GM23338 (cell line): Measurements from ENCODE around the gene STAC. TPM values are rescaled to one million over a fixed set of nuclear protein-coding genes. Genes with fewer than 3 reads are reported as not detected.

ENCODE experiments used
- ATAC-seq: fragments of 200-7000 bp; cut with Tn5 transposase; 3 replicates; pipeline ENCODE4 v1.9.1; 2020
- DNase-seq: peaks from one replicate; pipeline ENCODE4 v3.0.0-alpha.2; 2015; ENCODE audit warnings: low spot score
- H2AFZ ChIP-seq: fragments of 200-600 bp; sonication (generic); 2 replicates; pipeline ENCODE4 v1.8.0; 2016; ENCODE audit warnings: antibody characterized with exemption, mild to moderate bottlenecking, moderate library complexity
- H3F3A ChIP-seq: fragments of 200-600 bp; sonication (generic); replicated peaks from 2 replicates; pipeline ENCODE4 v1.8.0; 2017; ENCODE audit warnings: antibody characterized with exemption, mixed run types, low read depth
- H3K27ac ChIP-seq: fragments of 200-600 bp; sonication (generic); 2 replicates; pipeline ENCODE4 v1.6.1; 2016; ENCODE audit warnings: low read depth
- H3K27me3 ChIP-seq: fragments of 200-600 bp; sonication (generic); 2 replicates; pipeline ENCODE4 v1.8.0; 2016; ENCODE audit warnings: mild to moderate bottlenecking, mixed run types, moderate library complexity; ENCODE audit not compliant: insufficient read depth
- H3K36me3 ChIP-seq: fragments of 200-600 bp; sonication (generic); 2 replicates; pipeline ENCODE4 v1.8.0; 2016; ENCODE audit warnings: mild to moderate bottlenecking; ENCODE audit not compliant: insufficient read depth
- H3K4me1 ChIP-seq: fragments of 200-600 bp; sonication (generic); 2 replicates; pipeline ENCODE4 v1.8.0; 2016; ENCODE audit warnings: mild to moderate bottlenecking, moderate library complexity; ENCODE audit not compliant: insufficient read depth
- H3K4me2 ChIP-seq: fragments of 200-600 bp; sonication (generic); 2 replicates; pipeline ENCODE4 v1.7.1; 2017; ENCODE audit warnings: mixed run types
- H3K4me3 ChIP-seq: fragments of 200-600 bp; sonication (generic); 2 replicates; pipeline ENCODE4 v1.6.1; 2016; ENCODE audit warnings: mixed run types
- H3K79me2 ChIP-seq: fragments of 200-600 bp; sonication (generic); replicated peaks from 2 replicates; pipeline ENCODE4 v1.8.0; 2017; ENCODE audit warnings: mild to moderate bottlenecking; ENCODE audit not compliant: insufficient read depth
- H3K9me2 ChIP-seq: fragments of 200-600 bp; sonication (generic); 2 replicates; pipeline ENCODE4 v1.8.0; 2017; ENCODE audit not compliant: insufficient read depth
- H4K20me1 ChIP-seq: fragments of 200-600 bp; sonication (generic); replicated peaks from 2 replicates; pipeline ENCODE4 v1.8.0; 2017; ENCODE audit warnings: mild to moderate bottlenecking; ENCODE audit not compliant: insufficient read depth
- H3K27ac Mint-ChIP-seq: 2 replicates; pipeline ENCODE4 v1.8.0; 2020; ENCODE audit warnings: inconsistent platforms, mild to moderate bottlenecking, moderate library complexity, mixed read lengths
- H3K27me3 Mint-ChIP-seq: 3 replicates; pipeline ENCODE4 v1.8.0; 2022; ENCODE audit warnings: low read depth, mild to moderate bottlenecking, moderate library complexity, mixed read lengths, inconsistent platforms; ENCODE audit not compliant: insufficient read depth, poor library complexity
- H3K36me3 Mint-ChIP-seq: 3 replicates; pipeline ENCODE4 v1.8.0; 2021; ENCODE audit warnings: low read depth, mild to moderate bottlenecking, inconsistent platforms, moderate library complexity, mixed read lengths
- H3K4me1 Mint-ChIP-seq: 3 replicates; pipeline ENCODE4 v1.8.0; 2020; ENCODE audit warnings: mild to moderate bottlenecking, inconsistent platforms, mixed read lengths
- H3K4me3 Mint-ChIP-seq: 3 replicates; pipeline ENCODE4 v1.8.0; 2021; ENCODE audit warnings: moderate library complexity, mild to moderate bottlenecking, inconsistent platforms, mixed read lengths
- H3K9me3 Mint-ChIP-seq: 3 replicates; pipeline ENCODE4 v1.8.0; 2020; ENCODE audit warnings: moderate library complexity, mild to moderate bottlenecking, inconsistent platforms, mixed read lengths
- EZH2 ChIP-seq: fragments of 200-600 bp; sonication (generic); IDR thresholded peaks from one replicate; pipeline ENCODE4 v1.8.0; 2017; ENCODE audit warnings: antibody characterized with exemption, mild to moderate bottlenecking, low read depth; ENCODE audit not compliant: unreplicated experiment
- JUNB ChIP-seq: IDR thresholded peaks from one replicate; pipeline ENCODE4 v1.6.1; 2016; ENCODE audit warnings: antibody characterized with exemption; ENCODE audit not compliant: unreplicated experiment
- POLR2AphosphoS5 ChIP-seq: IDR thresholded peaks from 2 replicates; pipeline ENCODE4 v1.6.1; 2016; ENCODE audit warnings: antibody characterized with exemption, low read depth
- ZNF114 ChIP-seq: fragments of 250-450 bp; sonication (Bioruptor Pico); IDR thresholded peaks from 2 replicates; pipeline ENCODE4 v1.5.0; 2020; ENCODE audit warnings: mild to moderate bottlenecking, moderate library complexity
- ZNF331 ChIP-seq: fragments of 250-450 bp; sonication (Bioruptor Pico); IDR thresholded peaks from 2 replicates; pipeline ENCODE4 v1.5.0; 2020; ENCODE audit warnings: low read depth, mild to moderate bottlenecking, moderate library complexity
- polyA plus RNA-seq: library from polyadenylated mRNA; unstranded; fragments of >200 nt; fragmentation: Nextera tagmentation; extraction: Ambion mirVana; gene quantifications from 2 replicates; pipeline ENCODE4 v1.2.1, GENCODE V29; 2016
- total RNA-seq: library from RNA; depleted of rRNA; stranded (reverse); fragments of >200 nt; shearing (Covaris generic); gene quantifications from 2 replicates; pipeline ENCODE4 v1.2.3, GENCODE V29; 2014
- TF ChIP-seq, protein P1 (sequence below), 2 experiments: fragments of 200-600 bp in 1 of 2; sonication (generic) in 1 of 2; conservative IDR thresholded peaks; 2 replicates each; pipeline versions ENCODE4 v1.5.1 to v1.6.1; 2016 to 2017; ENCODE audit warnings: antibody characterized with exemption in 2 of 2, low read depth in 2 of 2, mild to moderate bottlenecking in 2 of 2, moderate library complexity in 1 of 2
- TF ChIP-seq, protein P2 (sequence below): fragments of 250-450 bp; sonication (Bioruptor Pico); IDR thresholded peaks from 2 replicates; pipeline ENCODE4 v1.5.0; 2020; ENCODE audit warnings: mild to moderate bottlenecking, moderate library complexity

Gene STAC
- total and polyA plus RNA-seq, 2 experiments from 2014 or later, result 5.6 to 22.9 TPM

DNA sequence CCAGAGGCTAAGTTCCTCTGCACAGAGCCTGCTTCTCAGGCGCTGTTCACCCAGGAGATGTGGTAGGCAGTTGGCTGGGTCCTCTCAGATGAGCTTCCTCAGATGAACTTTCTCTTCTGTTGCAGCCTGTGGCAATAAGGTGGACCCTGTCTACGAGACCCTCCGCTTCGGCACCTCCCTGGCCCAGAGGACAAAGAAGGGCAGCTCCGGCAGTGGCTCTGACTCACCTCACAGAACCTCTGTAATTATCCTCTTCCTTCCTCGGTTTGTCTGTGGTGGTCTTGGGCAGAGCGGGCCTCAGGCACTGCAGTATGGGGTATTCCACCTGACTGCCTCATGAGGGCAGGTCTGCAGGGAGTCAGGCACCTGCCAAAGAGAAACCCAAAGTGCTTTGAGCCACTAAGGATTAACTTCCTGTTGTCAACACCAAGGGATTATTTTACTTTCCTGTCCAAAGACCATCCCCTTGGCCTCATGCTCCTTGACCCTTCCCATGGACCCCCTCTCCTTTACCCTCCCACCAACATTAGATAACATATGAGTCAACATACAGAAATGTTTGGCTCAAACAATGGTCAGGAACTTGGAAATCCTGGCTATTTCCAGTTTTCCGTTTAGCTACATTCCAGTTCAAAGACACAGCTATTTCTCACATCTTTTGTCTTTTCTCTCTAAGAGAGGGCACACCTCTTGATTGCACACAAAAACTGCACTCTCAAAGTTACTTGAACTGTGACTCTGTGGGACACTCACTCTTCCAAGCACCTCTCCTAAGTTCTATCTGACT lies 105.9 kb downstream of the STAC start (continued):
- TF ChIP-seq ZNF114 (no peak), ZNF331 (CRISPR knock-in tag) (no peak)
- TF ChIP-seq, protein P1, sequence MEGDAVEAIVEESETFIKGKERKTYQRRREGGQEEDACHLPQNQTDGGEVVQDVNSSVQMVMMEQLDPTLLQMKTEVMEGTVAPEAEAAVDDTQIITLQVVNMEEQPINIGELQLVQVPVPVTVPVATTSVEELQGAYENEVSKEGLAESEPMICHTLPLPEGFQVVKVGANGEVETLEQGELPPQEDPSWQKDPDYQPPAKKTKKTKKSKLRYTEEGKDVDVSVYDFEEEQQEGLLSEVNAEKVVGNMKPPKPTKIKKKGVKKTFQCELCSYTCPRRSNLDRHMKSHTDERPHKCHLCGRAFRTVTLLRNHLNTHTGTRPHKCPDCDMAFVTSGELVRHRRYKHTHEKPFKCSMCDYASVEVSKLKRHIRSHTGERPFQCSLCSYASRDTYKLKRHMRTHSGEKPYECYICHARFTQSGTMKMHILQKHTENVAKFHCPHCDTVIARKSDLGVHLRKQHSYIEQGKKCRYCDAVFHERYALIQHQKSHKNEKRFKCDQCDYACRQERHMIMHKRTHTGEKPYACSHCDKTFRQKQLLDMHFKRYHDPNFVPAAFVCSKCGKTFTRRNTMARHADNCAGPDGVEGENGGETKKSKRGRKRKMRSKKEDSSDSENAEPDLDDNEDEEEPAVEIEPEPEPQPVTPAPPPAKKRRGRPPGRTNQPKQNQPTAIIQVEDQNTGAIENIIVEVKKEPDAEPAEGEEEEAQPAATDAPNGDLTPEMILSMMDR (conservative IDR thresholded peaks at IDR 0.05; ENCODE audit: low read depth in 2 of 2), result no peak

DNA sequence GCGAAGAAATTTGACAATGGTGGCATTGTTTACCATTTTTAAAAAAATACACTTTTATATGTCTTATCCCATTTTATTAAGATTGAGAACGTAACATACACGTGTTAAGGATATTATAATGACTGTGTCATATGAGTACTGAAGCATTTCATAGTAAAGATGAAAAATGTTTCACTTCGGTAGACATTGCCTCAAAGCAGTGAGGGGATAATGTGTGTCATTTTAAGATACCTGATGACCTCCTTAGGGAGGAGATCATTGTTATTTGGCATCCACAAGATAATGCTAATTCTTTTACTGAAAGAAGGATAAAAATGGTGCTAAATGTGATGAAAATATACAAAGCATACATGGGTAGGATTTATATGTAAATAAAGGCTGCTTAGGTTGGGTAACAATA lies 107.3 kb downstream of the STAC start:
- peaks cover 30% of the 10 kb centered on the region for H3K4me1 ChIP-seq
- H3K4me1 Mint-ChIP-seq, result peaks cover 22% of the 10 kb centered on the region
- TF ChIP-seq ZNF331 (CRISPR knock-in tag), result no peak
- no peak for TF ChIP-seq POLR2AphosphoS5
- no peak for TF ChIP-seq ZNF114
- TF ChIP-seq JUNB, result no peak
- H3K27ac ChIP-seq, result no peak overlapping the region
- H4K20me1 ChIP-seq, result no peaks in the 10 kb centered on the region
- no peak overlapping the region for H3K4me2 ChIP-seq
- no peaks in the 10 kb centered on the region; the same call in 1 of the 2 replicates for H3K9me2 ChIP-seq
- H3K27me3 ChIP-seq, result no peaks in the 10 kb centered on the region
- peaks cover 7% of the 10 kb centered on the region; the same call in 2 of the 3 replicates for H3K36me3 Mint-ChIP-seq
- H3K27me3 Mint-ChIP-seq, result no peaks in the 10 kb centered on the region
- H3F3A ChIP-seq, result no peaks in the 10 kb centered on the region
- H3K4me3 Mint-ChIP-seq, result no peak overlapping the region
- no peak for DNase-seq
- ATAC-seq, result no peak
- H3K27ac Mint-ChIP-seq, result no peak overlapping the region
- H3K4me3 ChIP-seq, result no peak overlapping the region
- H3K36me3 ChIP-seq, result no peaks in the 10 kb centered on the region; the same call in 1 of the 2 replicates
- no peaks in the 10 kb centered on the region for H3K9me3 Mint-ChIP-seq
- no peaks in the 10 kb centered on the region for H3K79me2 ChIP-seq
- H2AFZ ChIP-seq, result no peak overlapping the region

DNA sequence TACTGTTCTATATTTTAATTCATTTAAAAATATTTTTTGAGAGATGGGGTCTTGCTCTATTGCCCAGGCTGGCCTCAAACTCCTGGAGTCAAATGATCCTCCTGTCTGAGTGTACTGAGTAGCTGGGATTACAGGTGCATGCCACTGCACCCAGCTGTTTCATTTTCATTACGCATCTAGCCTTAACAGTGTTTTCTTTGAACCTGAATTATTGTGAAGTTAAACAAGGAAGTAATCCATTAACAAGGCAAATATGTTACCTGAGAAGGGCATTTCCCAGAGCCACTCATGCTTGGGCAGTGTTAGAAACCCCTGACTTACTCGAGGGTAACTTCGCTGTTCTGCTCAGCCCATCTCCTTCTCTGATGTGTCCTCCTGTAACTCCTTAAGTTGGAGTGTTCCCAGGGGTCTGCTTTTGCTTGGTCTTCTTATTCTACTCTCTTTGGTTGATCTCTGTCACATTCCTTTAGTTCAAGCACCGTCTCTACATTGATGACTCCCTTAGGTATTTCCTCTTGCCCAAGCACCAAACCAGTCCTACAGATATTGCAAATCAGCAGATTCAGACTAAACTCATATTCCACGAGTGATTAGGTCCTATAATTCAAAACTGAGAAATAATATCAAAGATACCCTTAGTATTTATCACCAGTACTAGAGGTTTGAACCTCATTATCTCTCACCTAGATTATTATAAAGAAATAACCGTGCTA lies 107.9 kb downstream of the STAC start:
- Mint-ChIP-seq H3K4me1 (peaks cover 22% of the 10 kb centered on the region), H3K27me3 (no peaks in the 10 kb centered on the region), H3K27ac (no peak overlapping the region), H3K36me3 (peaks cover 7% of the 10 kb centered on the region; the same call in 2 of the 3 replicates), H3K4me3 (no peak overlapping the region), H3K9me3 (no peaks in the 10 kb centered on the region)
- Histone ChIP-seq H3K79me2 (no peaks in the 10 kb centered on the region), H3K9me2 (no peaks in the 10 kb centered on the region; the same call in 1 of the 2 replicates), H4K20me1 (no peaks in the 10 kb centered on the region), H3K4me2 (no peak overlapping the region), H3K27ac (no peak overlapping the region), H3K4me1 (peaks cover 30% of the 10 kb centered on the region), H3F3A (no peaks in the 10 kb centered on the region), H2AFZ (no peak overlapping the region), H3K36me3 (no peaks in the 10 kb centered on the region; the same call in 1 of the 2 replicates), H3K4me3 (no peak overlapping the region), H3K27me3 (no peaks in the 10 kb centered on the region)
- ATAC-seq (no peak), DNase-seq (no peak)
- TF ChIP-seq, protein P1 (conservative IDR thresholded peaks at IDR 0.05; ENCODE audit: low read depth in 2 of 2), result no peak
- TF ChIP-seq EZH2, result no peak
- TF ChIP-seq, protein P2, sequence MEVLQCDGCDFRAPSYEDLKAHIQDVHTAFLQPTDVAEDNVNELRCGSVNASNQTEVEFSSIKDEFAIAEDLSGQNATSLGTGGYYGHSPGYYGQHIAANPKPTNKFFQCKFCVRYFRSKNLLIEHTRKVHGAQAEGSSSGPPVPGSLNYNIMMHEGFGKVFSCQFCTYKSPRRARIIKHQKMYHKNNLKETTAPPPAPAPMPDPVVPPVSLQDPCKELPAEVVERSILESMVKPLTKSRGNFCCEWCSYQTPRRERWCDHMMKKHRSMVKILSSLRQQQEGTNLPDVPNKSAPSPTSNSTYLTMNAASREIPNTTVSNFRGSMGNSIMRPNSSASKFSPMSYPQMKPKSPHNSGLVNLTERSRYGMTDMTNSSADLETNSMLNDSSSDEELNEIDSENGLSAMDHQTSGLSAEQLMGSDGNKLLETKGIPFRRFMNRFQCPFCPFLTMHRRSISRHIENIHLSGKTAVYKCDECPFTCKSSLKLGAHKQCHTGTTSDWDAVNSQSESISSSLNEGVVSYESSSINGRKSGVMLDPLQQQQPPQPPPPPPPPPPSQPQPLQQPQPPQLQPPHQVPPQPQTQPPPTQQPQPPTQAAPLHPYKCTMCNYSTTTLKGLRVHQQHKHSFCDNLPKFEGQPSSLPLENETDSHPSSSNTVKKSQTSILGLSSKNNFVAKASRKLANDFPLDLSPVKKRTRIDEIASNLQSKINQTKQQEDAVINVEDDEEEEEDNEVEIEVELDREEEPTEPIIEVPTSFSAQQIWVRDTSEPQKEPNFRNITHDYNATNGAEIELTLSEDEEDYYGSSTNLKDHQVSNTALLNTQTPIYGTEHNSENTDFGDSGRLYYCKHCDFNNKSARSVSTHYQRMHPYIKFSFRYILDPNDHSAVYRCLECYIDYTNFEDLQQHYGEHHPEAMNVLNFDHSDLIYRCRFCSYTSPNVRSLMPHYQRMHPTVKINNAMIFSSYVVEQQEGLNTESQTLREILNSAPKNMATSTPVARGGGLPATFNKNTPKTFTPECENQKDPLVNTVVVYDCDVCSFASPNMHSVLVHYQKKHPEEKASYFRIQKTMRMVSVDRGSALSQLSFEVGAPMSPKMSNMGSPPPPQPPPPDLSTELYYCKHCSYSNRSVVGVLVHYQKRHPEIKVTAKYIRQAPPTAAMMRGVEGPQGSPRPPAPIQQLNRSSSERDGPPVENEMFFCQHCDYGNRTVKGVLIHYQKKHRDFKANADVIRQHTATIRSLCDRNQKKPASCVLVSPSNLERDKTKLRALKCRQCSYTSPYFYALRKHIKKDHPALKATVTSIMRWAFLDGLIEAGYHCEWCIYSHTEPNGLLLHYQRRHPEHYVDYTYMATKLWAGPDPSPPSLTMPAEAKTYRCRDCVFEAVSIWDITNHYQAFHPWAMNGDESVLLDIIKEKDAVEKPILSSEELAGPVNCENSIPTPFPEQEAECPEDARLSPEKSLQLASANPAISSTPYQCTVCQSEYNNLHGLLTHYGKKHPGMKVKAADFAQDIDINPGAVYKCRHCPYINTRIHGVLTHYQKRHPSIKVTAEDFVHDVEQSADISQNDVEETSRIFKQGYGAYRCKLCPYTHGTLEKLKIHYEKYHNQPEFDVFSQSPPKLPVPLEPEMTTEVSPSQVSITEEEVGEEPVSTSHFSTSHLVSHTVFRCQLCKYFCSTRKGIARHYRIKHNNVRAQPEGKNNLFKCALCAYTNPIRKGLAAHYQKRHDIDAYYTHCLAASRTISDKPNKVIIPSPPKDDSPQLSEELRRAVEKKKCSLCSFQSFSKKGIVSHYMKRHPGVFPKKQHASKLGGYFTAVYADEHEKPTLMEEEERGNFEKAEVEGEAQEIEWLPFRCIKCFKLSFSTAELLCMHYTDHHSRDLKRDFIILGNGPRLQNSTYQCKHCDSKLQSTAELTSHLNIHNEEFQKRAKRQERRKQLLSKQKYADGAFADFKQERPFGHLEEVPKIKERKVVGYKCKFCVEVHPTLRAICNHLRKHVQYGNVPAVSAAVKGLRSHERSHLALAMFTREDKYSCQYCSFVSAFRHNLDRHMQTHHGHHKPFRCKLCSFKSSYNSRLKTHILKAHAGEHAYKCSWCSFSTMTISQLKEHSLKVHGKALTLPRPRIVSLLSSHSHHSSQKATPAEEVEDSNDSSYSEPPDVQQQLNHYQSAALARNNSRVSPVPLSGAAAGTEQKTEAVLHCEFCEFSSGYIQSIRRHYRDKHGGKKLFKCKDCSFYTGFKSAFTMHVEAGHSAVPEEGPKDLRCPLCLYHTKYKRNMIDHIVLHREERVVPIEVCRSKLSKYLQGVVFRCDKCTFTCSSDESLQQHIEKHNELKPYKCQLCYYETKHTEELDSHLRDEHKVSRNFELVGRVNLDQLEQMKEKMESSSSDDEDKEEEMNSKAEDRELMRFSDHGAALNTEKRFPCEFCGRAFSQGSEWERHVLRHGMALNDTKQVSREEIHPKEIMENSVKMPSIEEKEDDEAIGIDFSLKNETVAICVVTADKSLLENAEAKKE (CRISPR knock-in tag), result no peak
